GM23338 (cell line): Measurements from ENCODE around the gene PSMC4. TPM values are rescaled to one million over a fixed set of nuclear protein-coding genes. Genes with fewer than 3 reads are reported as not detected.

Experiments used
- ATAC-seq: fragments of 200-7000 bp; cut with Tn5 transposase; 3 replicates; pipeline ENCODE4 v1.9.1; 2020
- DNase-seq: peaks from one replicate; pipeline ENCODE4 v3.0.0-alpha.2; 2015; ENCODE audit warnings: low spot score
- H2AFZ ChIP-seq: fragments of 200-600 bp; sonication (generic); 2 replicates; pipeline ENCODE4 v1.8.0; 2016; ENCODE audit warnings: antibody characterized with exemption, mild to moderate bottlenecking, moderate library complexity
- H3F3A ChIP-seq: fragments of 200-600 bp; sonication (generic); replicated peaks from 2 replicates; pipeline ENCODE4 v1.8.0; 2017; ENCODE audit warnings: antibody characterized with exemption, mixed run types, low read depth
- H3K27ac ChIP-seq: fragments of 200-600 bp; sonication (generic); 2 replicates; pipeline ENCODE4 v1.6.1; 2016; ENCODE audit warnings: low read depth
- H3K27me3 ChIP-seq: fragments of 200-600 bp; sonication (generic); 2 replicates; pipeline ENCODE4 v1.8.0; 2016; ENCODE audit warnings: mild to moderate bottlenecking, mixed run types, moderate library complexity; ENCODE audit not compliant: insufficient read depth
- H3K36me3 ChIP-seq: fragments of 200-600 bp; sonication (generic); 2 replicates; pipeline ENCODE4 v1.8.0; 2016; ENCODE audit warnings: mild to moderate bottlenecking; ENCODE audit not compliant: insufficient read depth
- H3K4me1 ChIP-seq: fragments of 200-600 bp; sonication (generic); 2 replicates; pipeline ENCODE4 v1.8.0; 2016; ENCODE audit warnings: mild to moderate bottlenecking, moderate library complexity; ENCODE audit not compliant: insufficient read depth
- H3K4me2 ChIP-seq: fragments of 200-600 bp; sonication (generic); 2 replicates; pipeline ENCODE4 v1.7.1; 2017; ENCODE audit warnings: mixed run types
- H3K4me3 ChIP-seq: fragments of 200-600 bp; sonication (generic); 2 replicates; pipeline ENCODE4 v1.6.1; 2016; ENCODE audit warnings: mixed run types
- H3K79me2 ChIP-seq: fragments of 200-600 bp; sonication (generic); replicated peaks from 2 replicates; pipeline ENCODE4 v1.8.0; 2017; ENCODE audit warnings: mild to moderate bottlenecking; ENCODE audit not compliant: insufficient read depth
- H3K9me2 ChIP-seq: fragments of 200-600 bp; sonication (generic); 2 replicates; pipeline ENCODE4 v1.8.0; 2017; ENCODE audit not compliant: insufficient read depth
- H4K20me1 ChIP-seq: fragments of 200-600 bp; sonication (generic); replicated peaks from 2 replicates; pipeline ENCODE4 v1.8.0; 2017; ENCODE audit warnings: mild to moderate bottlenecking; ENCODE audit not compliant: insufficient read depth
- H3K27ac Mint-ChIP-seq: 2 replicates; pipeline ENCODE4 v1.8.0; 2020; ENCODE audit warnings: inconsistent platforms, mild to moderate bottlenecking, moderate library complexity, mixed read lengths
- H3K27me3 Mint-ChIP-seq: 3 replicates; pipeline ENCODE4 v1.8.0; 2022; ENCODE audit warnings: low read depth, mild to moderate bottlenecking, moderate library complexity, mixed read lengths, inconsistent platforms; ENCODE audit not compliant: insufficient read depth, poor library complexity
- H3K36me3 Mint-ChIP-seq: 3 replicates; pipeline ENCODE4 v1.8.0; 2021; ENCODE audit warnings: low read depth, mild to moderate bottlenecking, inconsistent platforms, moderate library complexity, mixed read lengths
- H3K4me1 Mint-ChIP-seq: 3 replicates; pipeline ENCODE4 v1.8.0; 2020; ENCODE audit warnings: mild to moderate bottlenecking, inconsistent platforms, mixed read lengths
- H3K4me3 Mint-ChIP-seq: 3 replicates; pipeline ENCODE4 v1.8.0; 2021; ENCODE audit warnings: moderate library complexity, mild to moderate bottlenecking, inconsistent platforms, mixed read lengths
- H3K9me3 Mint-ChIP-seq: 3 replicates; pipeline ENCODE4 v1.8.0; 2020; ENCODE audit warnings: moderate library complexity, mild to moderate bottlenecking, inconsistent platforms, mixed read lengths
- JUNB ChIP-seq: IDR thresholded peaks from one replicate; pipeline ENCODE4 v1.6.1; 2016; ENCODE audit warnings: antibody characterized with exemption; ENCODE audit not compliant: unreplicated experiment
- POLR2AphosphoS5 ChIP-seq: IDR thresholded peaks from 2 replicates; pipeline ENCODE4 v1.6.1; 2016; ENCODE audit warnings: antibody characterized with exemption, low read depth
- ZNF114 ChIP-seq: fragments of 250-450 bp; sonication (Bioruptor Pico); IDR thresholded peaks from 2 replicates; pipeline ENCODE4 v1.5.0; 2020; ENCODE audit warnings: mild to moderate bottlenecking, moderate library complexity
- polyA plus RNA-seq: library from polyadenylated mRNA; unstranded; fragments of >200 nt; fragmentation: Nextera tagmentation; extraction: Ambion mirVana; gene quantifications from 2 replicates; pipeline ENCODE4 v1.2.1, GENCODE V29; 2016
- total RNA-seq: library from RNA; depleted of rRNA; stranded (reverse); fragments of >200 nt; shearing (Covaris generic); gene quantifications from 2 replicates; pipeline ENCODE4 v1.2.3, GENCODE V29; 2014
- TF ChIP-seq, protein P1 (sequence below), 2 experiments: fragments of 200-600 bp in 1 of 2; sonication (generic) in 1 of 2; conservative IDR thresholded peaks; 2 replicates each; pipeline versions ENCODE4 v1.5.1 to v1.6.1; 2016 to 2017; ENCODE audit warnings: antibody characterized with exemption in 2 of 2, low read depth in 2 of 2, mild to moderate bottlenecking in 2 of 2, moderate library complexity in 1 of 2
- TF ChIP-seq, protein P2 (sequence below): fragments of 250-450 bp; sonication (Bioruptor Pico); IDR thresholded peaks from 2 replicates; pipeline ENCODE4 v1.5.0; 2020; ENCODE audit warnings: mild to moderate bottlenecking, moderate library complexity

The PSMC4 gene
- total and polyA plus RNA-seq, 2 experiments from 2014 or later: 135 to 147 TPM

DNA sequence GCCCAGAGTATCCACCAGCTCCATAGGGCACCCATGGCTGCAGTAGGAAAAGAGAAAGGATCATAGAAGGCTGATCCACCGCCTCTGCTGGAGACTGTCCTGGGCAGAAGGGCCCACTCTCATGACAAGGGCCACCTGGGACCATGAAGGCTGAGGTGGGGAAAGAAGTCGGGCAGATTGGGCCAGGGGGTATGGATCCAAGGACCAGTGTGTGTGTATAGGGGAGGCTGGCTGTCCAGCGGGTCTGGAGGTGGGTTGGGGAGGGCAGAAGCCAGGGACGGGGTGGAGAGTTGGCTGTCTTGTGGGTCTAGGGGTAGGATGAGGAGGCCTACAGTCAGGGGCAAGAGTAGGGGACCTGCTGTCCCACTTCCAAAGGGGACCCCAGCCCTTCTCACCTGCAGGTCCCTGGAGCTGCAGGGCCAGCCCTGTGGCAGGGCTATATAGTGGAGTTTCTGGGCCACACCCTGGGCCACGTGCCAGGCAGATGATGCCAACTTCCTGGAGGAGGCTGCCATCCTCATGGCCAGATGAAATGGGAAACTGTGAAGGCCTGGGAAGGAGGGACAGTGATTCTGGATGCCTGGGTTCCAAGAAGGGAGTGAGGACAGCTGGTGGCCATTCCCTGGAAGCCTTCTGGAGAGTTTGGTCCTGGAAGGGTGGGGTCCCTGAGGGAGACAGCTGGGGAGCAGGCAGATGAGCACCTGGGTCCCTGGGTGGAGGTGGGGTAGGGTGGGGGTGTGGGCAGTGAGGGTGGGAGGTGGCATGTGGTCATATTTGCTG lies 36.2 kb upstream of the PSMC4 start, which contains the start of gene FCGBP:
Gene FCGBP, minus strand, starts transcription at position 51 of the 780 bp plus-strand sequence.
- H3K36me3 Mint-ChIP-seq: no peaks in the 10 kb centered on the region
- no peaks in the 10 kb centered on the region for H4K20me1 ChIP-seq
- no peaks in the 10 kb centered on the region; the same call in 2 of the 3 replicates for H3K9me3 Mint-ChIP-seq
- DNase-seq (no peak), ATAC-seq (no peak)
- no peak within 1 kb of the TSS for H3K4me3 ChIP-seq
- H3K79me2 ChIP-seq: no peaks in the 10 kb centered on the region
- no peak within 1 kb of the TSS for H3K27ac Mint-ChIP-seq
- no peak within 1 kb of the TSS for H3K4me3 Mint-ChIP-seq
- no peaks in the 10 kb centered on the region for H3K4me1 ChIP-seq
- H3K27ac ChIP-seq: no peak within 1 kb of the TSS
- TF ChIP-seq ZNF114 (CRISPR knock-in tag): no peak
- no peak for TF ChIP-seq JUNB
- TF ChIP-seq, protein P1, sequence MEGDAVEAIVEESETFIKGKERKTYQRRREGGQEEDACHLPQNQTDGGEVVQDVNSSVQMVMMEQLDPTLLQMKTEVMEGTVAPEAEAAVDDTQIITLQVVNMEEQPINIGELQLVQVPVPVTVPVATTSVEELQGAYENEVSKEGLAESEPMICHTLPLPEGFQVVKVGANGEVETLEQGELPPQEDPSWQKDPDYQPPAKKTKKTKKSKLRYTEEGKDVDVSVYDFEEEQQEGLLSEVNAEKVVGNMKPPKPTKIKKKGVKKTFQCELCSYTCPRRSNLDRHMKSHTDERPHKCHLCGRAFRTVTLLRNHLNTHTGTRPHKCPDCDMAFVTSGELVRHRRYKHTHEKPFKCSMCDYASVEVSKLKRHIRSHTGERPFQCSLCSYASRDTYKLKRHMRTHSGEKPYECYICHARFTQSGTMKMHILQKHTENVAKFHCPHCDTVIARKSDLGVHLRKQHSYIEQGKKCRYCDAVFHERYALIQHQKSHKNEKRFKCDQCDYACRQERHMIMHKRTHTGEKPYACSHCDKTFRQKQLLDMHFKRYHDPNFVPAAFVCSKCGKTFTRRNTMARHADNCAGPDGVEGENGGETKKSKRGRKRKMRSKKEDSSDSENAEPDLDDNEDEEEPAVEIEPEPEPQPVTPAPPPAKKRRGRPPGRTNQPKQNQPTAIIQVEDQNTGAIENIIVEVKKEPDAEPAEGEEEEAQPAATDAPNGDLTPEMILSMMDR (conservative IDR thresholded peaks at IDR 0.05; ENCODE audit: low read depth in 2 of 2): no peak
- TF ChIP-seq, protein P2, sequence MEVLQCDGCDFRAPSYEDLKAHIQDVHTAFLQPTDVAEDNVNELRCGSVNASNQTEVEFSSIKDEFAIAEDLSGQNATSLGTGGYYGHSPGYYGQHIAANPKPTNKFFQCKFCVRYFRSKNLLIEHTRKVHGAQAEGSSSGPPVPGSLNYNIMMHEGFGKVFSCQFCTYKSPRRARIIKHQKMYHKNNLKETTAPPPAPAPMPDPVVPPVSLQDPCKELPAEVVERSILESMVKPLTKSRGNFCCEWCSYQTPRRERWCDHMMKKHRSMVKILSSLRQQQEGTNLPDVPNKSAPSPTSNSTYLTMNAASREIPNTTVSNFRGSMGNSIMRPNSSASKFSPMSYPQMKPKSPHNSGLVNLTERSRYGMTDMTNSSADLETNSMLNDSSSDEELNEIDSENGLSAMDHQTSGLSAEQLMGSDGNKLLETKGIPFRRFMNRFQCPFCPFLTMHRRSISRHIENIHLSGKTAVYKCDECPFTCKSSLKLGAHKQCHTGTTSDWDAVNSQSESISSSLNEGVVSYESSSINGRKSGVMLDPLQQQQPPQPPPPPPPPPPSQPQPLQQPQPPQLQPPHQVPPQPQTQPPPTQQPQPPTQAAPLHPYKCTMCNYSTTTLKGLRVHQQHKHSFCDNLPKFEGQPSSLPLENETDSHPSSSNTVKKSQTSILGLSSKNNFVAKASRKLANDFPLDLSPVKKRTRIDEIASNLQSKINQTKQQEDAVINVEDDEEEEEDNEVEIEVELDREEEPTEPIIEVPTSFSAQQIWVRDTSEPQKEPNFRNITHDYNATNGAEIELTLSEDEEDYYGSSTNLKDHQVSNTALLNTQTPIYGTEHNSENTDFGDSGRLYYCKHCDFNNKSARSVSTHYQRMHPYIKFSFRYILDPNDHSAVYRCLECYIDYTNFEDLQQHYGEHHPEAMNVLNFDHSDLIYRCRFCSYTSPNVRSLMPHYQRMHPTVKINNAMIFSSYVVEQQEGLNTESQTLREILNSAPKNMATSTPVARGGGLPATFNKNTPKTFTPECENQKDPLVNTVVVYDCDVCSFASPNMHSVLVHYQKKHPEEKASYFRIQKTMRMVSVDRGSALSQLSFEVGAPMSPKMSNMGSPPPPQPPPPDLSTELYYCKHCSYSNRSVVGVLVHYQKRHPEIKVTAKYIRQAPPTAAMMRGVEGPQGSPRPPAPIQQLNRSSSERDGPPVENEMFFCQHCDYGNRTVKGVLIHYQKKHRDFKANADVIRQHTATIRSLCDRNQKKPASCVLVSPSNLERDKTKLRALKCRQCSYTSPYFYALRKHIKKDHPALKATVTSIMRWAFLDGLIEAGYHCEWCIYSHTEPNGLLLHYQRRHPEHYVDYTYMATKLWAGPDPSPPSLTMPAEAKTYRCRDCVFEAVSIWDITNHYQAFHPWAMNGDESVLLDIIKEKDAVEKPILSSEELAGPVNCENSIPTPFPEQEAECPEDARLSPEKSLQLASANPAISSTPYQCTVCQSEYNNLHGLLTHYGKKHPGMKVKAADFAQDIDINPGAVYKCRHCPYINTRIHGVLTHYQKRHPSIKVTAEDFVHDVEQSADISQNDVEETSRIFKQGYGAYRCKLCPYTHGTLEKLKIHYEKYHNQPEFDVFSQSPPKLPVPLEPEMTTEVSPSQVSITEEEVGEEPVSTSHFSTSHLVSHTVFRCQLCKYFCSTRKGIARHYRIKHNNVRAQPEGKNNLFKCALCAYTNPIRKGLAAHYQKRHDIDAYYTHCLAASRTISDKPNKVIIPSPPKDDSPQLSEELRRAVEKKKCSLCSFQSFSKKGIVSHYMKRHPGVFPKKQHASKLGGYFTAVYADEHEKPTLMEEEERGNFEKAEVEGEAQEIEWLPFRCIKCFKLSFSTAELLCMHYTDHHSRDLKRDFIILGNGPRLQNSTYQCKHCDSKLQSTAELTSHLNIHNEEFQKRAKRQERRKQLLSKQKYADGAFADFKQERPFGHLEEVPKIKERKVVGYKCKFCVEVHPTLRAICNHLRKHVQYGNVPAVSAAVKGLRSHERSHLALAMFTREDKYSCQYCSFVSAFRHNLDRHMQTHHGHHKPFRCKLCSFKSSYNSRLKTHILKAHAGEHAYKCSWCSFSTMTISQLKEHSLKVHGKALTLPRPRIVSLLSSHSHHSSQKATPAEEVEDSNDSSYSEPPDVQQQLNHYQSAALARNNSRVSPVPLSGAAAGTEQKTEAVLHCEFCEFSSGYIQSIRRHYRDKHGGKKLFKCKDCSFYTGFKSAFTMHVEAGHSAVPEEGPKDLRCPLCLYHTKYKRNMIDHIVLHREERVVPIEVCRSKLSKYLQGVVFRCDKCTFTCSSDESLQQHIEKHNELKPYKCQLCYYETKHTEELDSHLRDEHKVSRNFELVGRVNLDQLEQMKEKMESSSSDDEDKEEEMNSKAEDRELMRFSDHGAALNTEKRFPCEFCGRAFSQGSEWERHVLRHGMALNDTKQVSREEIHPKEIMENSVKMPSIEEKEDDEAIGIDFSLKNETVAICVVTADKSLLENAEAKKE (CRISPR knock-in tag): no peak
- TF ChIP-seq POLR2AphosphoS5: no peak
- no peaks in the 10 kb centered on the region for H3K27me3 ChIP-seq
- H2AFZ ChIP-seq: no peak within 1 kb of the TSS
- H3F3A ChIP-seq: no peaks in the 10 kb centered on the region
- H3K27me3 Mint-ChIP-seq: no peaks in the 10 kb centered on the region
- H3K4me2 ChIP-seq: no peak within 1 kb of the TSS
- no peaks in the 10 kb centered on the region for H3K9me2 ChIP-seq
- no peaks in the 10 kb centered on the region for H3K36me3 ChIP-seq
- H3K4me1 Mint-ChIP-seq: no peaks in the 10 kb centered on the region
